HG03108 (cell line): ENCODE measurements around the gene MAFG.

Experiments used
- ATAC-seq: cut with Tn5 transposase; IDR thresholded peaks from one replicate; pipeline ENCODE4 v1.9.1; 2021; ENCODE audit warnings: moderate library complexity; ENCODE audit not compliant: unreplicated experiment

Gene MAFG

DNA sequence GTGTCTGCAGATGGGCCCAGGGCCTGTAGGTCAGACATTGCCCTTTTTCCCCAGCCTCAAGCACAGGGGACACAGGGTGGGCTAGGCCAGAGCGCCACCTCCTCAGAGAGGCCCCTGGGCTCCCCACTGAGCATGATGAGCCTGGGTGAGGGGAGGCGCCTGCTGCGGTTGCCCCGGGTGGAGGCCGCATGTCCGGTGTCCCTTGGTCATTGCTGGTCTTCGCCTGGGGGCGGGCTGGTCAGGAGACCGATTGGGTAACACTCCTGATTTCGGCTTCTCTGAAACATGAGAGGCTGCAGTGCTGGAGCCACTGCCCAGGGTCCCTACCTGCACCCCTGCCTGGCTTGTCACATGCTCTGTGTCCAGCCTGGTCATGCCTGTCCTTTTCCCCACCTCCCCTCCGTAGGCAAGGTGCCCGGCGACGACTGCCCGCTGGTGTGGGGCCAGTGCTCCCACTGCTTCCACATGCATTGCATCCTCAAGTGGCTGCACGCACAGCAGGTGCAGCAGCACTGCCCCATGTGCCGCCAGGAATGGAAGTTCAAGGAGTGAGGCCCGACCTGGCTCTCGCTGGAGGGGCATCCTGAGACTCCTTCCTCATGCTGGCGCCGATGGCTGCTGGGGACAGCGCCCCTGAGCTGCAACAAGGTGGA is 27.9 kb downstream of the MAFG start:
- no peak for ATAC-seq

- no peak for ATAC-seq
Measured at GRCh38 chr17:81898885-81899284, 28.6 kb downstream of the MAFG start.

DNA sequence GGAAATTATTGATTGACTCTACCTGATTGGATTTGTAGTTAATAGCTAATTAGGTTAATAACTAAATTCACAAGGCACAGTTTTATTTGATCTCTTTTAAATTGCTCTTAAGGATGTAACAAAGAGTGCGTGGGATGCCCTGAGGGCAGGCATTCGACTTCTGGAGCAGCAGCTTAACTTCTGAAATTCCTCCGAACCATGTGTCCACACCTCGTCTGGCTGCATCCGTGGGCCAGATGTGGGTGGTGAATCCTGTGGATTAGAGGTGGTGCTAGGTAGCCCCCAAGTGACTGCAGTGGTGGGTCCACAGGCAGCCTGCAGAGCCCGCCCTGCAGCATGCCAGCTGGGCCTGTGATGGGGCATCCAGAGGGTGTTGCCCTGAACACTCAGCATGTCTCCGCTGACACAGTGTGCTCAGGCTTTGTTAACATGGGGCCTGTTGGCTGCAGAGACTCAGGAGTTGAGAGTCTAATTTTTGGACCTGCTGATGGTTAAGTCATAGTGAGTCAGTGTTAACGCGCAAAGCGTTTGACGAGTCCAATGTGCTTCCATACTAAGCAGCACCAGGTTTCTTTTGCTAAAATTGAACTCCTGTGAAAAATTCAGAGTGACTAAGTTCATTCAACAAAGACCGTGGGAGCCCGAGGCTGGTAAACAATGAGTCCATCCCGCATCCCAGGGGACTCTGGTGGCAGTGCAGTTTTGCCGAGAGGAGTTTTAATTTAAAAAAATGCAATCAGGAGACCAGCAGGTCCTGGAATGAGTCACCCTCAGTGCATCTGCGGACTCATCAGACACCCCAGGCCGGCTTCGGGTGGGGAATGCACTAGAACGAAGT is 29.3 kb downstream of the MAFG start:
- no peak for ATAC-seq

DNA sequence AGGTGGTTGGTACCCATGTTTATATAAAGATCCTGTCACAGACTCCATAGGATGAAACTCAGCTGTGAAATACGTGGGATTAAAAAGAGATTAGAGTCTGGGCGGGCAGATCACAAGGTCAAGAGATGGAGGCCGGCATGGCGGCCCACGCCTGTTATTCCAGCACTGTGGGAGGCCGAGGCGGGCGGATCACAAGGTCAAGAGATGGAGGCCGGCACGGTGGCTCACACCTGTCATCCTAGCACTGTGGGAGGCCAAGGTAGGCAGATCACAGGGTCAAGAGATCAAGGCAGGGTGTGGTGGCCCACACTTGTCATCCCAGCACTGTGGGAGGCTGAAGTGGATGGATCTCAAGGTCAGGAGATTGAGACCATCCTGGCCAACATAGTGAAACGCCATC is 32.1 kb downstream of the MAFG start:
- no peak for ATAC-seq

GRCh38 chr17:81891303-81891552 is 36.3 kb downstream of the MAFG start:
- no peak for ATAC-seq

- ATAC-seq: peak; percentile 11
Measured at GRCh38 chr17:81890447-81891302, 36.9 kb downstream of the MAFG start.

GRCh38 chr17:81889602-81890001 is 37.9 kb downstream of the MAFG start:
- no peak for ATAC-seq

DNA sequence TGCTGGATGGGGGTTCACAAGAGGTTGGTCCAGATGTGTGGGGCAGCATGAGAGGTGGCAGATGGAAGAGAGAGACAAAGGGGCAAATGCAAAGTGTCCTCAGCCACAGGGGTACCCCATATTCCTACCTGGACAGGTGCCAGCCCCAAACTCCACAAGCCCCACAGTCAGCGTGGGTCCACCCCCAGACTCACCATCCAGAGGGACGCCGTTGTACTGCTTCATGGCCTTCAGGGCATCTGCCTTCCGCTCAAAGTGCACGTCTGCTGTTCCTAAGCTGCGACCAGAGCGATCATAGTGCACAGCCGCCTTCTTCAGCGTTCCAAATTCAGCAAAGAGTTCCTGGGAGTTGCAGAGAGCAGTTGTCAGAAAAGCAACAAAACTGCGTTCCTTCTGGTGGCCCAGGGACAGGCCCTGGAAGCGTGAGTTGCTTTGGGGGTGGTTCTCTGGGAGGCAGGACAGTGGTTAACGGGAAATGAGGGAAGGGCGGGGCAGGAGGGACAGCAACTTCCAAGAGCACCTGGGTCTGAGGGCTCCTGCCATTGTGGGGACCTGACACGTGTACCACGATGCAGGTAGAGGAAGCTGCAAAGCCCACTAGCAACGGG is 38.4 kb downstream of the MAFG start:
- no peak for ATAC-seq

DNA sequence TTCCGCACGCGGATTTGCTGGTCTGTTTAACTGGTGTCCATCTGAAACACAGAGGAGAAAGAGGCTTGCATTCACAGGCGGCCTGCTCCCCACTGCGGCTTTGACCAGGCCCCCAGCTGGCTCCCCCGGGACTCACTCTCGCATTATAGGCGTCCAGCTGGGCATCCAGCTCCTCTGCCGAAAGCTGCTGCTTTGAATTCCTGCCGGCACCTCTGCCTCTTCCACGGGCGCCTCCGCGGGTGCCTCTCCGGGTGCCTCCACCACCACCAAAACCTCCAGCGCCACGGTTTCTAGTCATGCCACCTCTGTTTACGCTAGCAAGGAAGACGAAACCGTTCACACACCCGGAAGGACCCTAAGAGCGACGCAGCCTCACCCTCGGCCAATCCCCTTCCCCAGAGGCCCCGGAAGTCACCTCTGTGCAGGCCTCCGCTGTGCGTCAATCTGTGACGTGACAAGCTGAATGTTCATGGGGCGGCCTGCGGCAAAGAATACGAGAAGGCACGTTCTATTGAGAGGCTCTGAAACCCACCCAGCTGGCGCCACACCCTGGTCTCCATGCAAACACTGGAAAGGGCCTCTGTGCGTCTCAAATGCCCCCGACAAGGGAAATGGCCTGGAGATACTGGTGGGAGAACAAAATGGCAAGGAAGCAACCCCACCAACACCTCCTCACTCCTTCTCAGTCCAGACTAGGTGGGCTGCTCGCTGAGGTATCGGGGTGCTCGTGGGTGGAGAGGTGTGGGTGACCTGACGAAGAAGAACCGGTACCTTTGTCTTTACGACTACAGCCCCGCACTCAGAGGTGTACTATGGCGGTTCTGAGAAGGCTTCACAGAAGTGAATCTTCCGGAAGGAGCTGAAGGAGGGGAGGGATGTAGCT is 39.2 kb downstream of the MAFG start:
- ATAC-seq: no peak

- no peak for ATAC-seq
Measured at GRCh38 chr17:81885869-81886548, 41.5 kb downstream of the MAFG start.

- no peak for ATAC-seq
Measured at GRCh38 chr17:81885454-81885853, 42.1 kb downstream of the MAFG start.

GRCh38 chr17:81884968-81885367 is 42.6 kb downstream of the MAFG start:
- no peak for ATAC-seq

- no peak for ATAC-seq
Measured at GRCh38 chr17:81884520-81884919, 43.0 kb downstream of the MAFG start.

DNA sequence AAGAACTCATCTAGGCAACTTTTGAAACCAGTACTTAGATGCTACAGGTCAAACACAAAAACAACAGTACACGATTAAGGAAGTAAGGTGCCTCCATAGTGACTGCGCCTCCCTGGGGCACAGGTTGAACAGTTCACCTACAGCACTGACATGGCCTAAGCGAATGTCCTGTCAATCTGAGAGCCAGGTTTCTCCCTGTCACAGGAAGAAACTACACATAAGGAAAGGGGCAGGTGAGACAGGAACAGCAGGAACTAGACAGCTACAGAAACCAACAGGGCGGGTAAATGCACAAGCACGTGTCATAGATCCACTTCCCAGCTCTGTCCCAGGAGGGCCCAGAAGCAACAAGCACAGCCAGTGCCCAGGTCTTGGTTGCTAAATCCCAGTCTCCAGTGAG is 48.4 kb downstream of the MAFG start:
- no peak for ATAC-seq

- no peak for ATAC-seq
Measured at GRCh38 chr17:81878294-81878693, 49.2 kb downstream of the MAFG start.

DNA sequence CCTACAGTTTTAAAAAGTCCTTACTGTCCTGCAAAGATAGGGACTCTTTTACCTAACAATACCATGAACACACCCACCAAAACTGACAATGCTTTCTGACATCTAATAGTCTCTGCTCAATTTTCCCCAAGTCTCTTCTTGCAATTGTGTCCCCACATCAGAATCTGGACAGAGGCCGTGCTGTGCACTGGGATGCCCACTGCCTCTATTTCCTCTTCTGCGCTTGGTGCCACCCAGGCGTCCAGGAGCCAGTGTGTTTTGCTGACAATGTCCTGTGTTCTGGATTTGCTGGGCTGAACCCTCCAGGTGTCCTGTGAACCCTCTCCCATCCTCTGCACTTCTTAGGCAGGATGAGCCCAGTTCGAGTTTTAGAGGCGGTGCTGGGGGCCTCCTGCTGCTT is 50.0 kb downstream of the MAFG start:
- ATAC-seq: no peak

- no peak for ATAC-seq
Measured at GRCh38 chr17:81871387-81872230, 55.9 kb downstream of the MAFG start.

DNA sequence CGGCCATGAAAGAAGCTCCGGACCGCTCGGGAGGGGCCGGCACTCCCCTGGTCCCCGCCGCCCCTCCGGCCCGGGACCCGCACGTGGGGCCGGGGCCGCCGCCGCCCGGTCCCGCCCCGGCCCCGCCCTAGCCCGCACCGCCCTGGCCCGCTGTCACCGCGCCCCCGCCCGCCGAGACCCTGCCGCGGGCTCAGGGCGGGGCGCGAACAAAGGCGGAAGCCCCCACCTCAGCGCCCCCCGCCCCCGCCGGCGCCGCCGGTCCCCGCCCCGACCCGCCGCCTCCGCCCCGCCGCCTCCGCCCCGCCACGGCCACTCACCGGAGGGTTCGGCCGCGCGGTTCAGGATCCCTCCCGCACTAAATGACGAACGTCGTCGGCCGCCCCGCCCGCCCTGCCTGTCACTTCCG is 56.6 kb downstream of the MAFG start, which contains the start of gene ARHGDIA:
TSS of gene ARHGDIA (minus strand) at position 357 of the 406 bp plus-strand sequence. CDS start 1,407 bp downstream, outside the sequence.
- ATAC-seq: no peak
